CD4-positive, alpha-beta T cell treated with Interleukin-6 for 4 hours (primary cell): Measurements from ENCODE around the gene GNG12.
"Not testable (repeated sequence)": the region's sequence is repeated elsewhere in the genome, so short reads cannot be mapped to it uniquely, and the experiment has no call there.

Experiments used
- DNase-seq: peaks from one replicate; pipeline ENCODE4 v3.0.0-alpha.2; 2020; ENCODE audit warnings: mixed read lengths

GNG12 gene

DNA sequence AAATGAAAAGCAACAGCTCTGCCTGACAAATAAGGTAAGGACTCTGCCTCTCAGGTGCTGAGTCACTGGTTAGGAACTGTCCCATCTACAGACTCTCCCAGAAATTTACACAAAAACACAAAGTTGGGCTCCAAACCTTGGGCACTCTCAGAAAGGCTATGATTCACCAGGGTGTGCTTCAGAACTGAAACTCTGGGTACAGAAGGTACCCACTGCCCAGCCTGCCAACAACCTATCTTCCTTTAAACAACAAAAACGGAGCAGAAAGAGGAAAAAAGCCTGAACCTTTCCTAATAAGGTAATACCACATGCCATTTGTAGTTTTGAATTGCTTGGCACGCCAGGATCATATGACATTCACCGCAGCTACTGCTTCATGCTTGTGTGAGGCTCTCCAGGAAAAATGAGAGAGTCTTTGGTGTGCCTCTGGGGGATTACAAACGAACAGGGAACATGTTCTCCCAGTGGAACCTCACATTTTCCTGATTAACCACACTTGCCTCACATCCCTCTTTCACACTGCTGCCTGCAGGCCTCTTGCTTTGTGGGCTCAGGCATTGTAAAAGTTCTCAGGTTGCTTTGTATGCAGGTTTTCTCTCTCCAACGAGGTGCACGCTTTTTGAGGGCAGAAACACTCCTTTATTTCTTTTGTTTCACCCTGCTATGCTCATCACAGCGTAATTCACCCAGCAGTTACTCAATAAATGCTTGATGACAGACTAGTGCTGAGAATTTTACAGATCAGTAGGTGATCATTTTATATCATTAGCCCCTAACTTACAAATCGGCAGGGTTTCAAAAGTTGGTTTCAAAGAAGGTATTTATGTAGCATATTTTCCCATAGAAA lies 83.2 kb downstream of the GNG12 start:
- no peak for DNase-seq

DNA sequence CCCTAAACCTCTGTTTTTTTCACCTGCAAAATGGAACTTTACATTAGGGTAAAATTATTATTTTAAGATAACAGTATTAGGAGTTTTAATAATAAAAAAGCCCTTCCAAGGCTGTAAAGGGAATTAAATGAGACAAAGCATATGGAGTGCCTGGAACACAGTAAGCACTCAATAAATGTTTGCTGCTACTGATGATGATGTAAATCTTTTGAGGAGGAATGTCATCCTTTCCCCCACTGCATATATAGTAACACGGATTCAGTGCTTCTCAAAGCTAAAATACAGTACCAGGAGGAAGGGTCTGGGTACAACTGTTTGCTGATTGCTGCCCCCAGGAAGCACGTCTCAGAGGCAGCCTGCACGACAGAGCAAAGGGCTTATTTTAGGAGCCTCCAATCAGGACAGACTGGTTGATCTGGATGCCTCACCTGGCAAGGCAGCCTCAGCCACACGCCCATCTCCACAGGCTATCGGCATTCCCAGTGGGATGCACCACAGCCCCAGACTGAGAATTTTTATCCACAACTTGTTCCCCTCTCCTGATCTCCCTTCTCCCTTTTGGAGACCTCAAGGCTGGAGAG lies 83.9 kb downstream of the GNG12 start:
- no peak for DNase-seq

DNA sequence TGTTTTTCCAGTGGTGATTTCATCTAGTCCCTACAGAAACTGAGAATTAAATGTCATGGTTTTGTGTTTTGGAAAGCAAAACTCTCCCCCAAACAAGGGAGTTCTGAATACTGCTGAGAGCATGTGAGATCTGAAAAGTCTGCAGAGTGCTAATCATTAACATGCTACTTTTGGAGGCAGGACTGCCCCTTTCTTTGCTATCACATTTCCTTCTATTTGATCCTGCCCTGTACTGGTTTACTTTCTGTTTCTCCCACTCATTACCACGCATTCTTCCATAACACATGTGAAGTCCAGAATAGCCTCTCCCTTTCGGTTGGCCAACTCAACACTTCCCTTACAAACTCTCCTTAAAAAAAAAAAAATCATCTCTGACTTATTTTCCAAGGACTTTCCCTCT lies 84.6 kb downstream of the GNG12 start:
- no peak for DNase-seq

DNA sequence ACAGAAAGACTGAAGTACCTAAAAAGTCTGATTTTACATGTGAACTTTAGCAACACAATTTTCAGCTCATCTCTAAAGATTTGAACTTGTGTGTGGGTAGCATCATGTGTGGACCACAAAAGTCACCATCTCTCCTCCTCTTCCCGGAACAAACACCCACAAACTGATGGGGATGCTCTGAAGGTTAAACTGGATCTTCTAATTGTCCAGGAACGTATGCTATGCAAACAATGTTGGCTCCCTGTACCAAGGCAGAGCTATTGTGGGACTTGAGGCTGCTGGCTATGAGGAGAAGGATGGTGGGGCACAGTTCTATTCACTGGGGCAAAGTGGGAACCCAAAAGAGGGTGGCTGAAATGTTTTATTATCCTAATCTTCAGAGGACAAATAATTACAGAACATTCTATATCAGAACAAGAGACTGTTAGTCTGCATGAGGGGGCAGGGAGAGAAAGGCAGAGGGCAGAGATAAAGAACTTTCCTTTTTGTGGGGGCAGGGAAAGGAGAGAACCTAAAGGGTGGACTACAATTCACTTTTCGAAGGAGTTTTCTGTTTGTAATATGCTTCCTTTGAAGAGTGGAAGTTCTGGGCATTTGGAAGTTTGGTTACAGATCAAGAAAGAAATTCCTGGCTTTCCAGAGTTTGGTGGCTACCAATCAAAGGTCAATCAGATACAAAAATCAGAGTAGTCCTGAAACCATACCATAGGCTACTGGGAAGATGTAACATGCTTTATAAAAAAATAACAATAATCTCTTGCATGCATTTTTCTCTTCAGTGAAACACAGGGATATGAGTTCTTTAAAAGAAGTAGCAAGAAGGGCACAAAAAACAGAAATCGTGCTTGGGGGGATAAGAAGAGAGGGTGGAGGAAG lies 85.4 kb downstream of the GNG12 start:
- DNase-seq = no peak

DNA sequence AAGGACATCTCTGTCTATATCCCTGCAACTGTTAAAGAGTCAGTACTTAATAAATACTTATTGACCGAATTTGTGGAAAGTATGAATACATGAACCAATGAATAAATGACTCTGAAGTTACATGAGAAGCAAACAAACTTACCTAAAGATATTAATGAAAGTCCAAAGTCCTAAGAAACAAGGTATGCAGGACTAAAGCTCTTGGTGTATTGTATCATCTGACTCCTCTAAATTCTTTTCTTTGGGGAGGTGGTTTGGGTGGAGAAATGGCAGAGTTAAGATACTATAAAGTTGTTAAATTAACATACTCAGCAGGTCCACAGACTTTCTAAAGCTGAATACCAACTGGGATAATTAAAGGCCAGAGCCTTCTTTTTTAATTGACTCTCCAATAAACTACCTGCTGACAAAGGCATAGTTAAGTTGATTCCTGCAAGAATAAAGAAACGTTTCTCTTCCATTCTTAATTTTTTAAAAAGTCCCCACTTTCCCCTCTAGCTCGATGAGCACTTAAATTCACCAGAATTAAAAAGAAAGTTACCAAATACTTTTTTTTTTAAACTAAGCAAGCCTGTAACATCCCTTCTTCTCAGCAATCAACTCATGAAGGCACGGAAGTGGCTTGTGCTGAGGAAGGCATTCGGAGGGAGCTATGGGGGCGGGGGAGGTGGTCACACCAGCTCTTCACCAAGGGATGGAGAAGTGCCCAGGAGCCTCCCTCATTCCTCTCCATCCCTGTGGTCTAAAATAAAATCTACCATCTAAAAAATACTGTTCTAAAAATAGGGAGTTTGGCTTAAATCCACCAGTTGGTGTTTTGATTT lies 87.2 kb downstream of the GNG12 start:
- no peak for DNase-seq

DNA sequence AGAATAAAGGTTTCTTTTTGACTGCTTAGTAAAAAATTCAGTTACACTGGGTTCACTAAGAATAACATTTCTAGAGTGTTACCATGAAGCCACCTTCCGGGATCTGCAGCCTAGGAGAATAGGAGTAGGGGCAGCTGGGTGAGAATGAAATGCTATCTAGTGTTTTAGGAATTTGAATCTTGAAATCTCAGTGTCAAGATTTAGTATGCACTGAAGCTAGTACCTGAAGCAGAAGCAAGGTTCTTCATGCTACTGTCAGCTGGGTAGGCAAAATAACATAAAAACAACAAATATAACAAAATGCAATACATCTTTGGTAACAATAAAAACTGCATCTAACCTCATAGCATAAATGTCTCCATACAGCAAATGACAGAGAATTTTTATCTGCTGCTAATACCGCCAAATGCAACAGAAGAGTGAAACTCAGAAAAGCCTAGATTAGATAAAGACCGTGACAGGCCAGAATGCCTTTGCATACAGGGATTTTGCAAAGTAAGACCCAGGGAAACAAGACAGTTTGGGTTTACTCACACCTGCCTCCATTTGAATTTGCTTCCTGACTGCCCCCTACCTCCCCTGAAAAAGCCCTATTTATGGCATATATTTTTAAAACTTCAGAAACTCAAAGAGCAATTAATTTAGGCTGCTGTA lies 90.1 kb downstream of the GNG12 start:
- DNase-seq = no peak

DNA sequence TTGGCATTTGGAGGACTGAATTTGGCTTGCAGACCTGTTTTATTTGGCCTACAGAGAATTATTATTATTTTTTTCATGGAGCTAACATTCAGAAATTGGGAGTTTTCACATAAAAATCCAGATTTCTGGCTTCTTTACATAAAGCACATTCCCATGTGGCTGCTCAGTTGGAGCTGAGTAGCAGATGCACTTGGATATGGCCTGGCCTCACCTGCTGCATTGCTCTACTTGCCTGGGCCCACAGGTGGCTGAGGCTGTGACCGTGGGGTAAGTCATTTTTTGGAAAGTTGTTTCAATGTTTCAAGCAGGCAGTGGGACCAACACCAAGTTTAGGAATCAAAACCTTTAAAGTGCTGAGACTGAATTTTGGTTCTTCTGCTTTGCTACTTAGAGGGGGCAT lies 91.5 kb downstream of the GNG12 start:
- no peak for DNase-seq

DNA sequence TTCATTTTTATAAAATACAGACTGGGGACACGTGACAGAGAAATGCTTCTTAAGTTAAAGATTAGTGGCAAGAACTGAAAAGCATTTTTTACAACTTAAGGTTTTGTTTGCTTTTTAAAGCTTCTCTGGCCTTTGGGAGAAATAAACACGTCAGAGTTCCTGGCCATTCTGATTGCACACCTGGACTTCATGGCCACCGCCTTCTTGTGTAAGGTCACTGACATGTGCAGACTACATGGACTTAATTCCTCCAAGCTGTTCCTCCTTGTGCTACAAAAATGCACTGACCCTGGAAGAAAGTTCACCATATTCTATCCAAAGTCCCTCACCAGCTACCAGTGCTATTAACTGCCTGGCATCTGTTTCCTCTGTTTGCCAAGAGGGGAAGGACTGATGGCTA lies 92.1 kb downstream of the GNG12 start:
- DNase-seq = no peak

DNA sequence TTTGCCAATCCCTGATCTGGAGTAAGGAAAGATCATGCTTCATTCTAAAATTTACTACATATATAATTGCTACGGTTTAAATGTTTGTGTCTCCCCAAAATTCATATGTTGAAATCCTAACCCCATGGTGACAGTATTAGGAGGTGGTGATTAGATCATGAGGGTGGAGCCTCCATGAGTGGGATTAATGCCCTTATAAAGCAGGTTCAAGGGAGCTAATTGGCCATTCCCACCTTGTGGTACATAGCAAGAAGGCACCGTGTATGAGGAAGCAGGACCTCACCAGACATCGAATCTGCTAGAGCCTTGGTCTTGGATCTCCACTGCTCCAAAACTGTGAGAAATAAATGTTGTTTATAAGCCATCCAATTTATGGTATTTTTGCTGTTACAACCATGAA lies 92.7 kb downstream of the GNG12 start:
- DNase-seq = no peak

DNA sequence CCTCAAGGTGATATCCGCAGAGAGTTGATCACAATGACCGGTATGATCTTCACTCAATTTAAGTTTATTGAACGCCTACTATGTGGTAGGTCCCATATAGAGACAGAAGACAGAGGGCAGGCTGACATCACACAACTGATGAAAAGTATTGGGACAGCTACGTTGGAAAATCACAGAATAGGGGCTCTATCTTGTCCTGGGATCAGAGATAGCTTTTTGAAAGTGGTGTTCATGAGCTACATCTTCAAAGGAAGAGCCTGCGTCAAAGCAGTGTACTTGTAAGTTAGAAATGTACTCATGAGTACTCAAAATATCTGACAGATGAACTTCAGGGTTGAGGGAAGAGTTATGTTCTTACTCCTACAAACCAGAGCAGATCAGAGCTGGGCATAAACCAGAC lies 93.9 kb downstream of the GNG12 start:
- DNase-seq = no peak

DNA sequence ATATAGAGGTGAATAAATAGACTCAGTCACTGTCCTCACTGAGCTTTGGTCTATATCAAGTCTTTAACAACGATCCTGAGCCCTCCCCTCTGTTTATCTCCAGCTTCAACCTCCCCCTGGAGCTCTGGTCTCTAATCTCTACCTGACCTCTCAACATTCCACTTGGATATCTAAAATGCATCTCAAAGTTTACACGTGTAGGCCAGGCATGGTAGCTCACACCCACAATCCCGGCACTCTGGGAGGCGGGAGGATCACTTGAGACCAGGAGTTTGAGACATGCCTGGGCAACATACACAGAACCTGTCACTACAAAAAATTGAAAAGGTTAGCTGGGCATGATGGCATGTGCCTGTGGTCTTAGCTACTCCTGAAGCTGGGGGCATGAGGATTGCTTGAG lies 94.9 kb downstream of the GNG12 start:
- no peak for DNase-seq

DNA sequence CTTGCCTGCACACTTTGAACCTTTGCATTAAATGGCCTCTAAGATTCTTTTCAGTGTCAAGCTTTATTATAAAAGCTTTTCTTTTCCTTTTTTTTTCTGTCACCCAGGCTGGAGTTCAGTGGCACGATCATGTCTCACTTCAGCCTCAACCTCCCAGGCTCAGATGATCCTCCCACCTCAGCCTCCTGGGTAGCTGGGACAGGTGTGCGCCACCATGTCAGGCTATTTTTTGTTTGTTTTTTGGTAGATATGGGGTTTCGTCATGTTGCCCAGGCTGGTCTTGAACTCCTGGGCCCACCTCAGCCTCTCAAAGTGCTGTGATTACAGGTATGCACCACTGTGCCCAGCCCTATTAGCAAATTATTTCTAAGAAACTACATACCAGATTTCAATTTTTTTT lies 95.4 kb downstream of the GNG12 start:
- DNase-seq = no peak

DNA sequence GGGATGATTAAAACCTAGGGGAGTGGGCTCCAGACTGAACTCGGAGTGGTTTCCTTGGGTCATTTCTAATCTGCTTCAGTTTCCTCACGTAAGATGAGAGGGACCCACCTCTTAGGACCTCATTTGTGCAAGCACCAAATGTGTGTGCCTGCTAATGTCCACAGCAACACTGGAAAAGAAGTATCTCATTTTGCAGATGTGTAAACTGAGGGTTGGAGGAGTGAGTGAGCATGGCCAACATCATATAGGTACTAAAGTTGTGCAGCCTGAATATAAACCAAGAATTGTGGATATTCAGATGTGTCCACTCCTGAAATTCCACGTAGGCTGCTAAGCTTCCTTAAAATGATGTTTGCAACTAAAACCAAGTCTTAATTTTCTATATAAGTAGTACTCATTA lies 96.5 kb downstream of the GNG12 start:
- DNase-seq = no peak

DNA sequence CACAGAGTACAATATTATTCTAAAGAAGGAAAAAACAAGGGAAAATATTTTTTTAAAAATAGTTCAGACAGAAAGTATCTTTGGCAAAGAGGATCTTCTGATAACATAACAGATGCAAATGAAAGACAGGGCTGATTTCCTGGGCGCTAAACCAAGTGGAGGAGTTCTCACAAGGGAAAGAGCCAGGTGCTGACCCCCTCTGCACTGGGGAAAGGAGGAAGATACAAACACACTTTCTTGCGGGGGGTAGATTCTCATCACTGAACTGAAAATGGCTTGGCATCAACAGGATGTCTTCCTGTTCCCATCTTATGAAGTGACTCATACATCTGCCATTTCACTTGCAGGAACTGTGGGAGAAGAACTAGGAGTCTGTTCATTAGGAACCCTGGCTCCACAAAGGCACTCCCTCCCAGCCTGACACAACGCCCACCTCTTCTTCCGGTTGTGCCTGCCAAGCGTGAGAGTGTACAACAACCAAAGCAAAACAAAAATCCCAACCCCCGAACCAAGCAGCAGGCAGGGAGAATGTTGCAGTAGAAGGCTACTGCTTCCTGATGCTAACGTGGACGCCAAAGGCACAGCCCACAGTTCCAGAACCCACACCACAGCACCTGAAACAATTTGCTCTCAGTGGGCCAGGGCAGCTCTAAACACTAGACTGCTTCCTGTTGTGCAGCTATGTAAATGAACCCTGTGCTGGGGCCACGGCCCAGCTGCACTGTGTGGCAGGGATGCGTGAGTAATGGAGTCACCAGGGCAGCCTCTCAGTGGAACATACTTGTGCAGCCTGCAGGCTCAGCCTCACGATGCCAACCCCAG lies 97.2 kb downstream of the GNG12 start:
- DNase-seq = peak; percentile 57

DNA sequence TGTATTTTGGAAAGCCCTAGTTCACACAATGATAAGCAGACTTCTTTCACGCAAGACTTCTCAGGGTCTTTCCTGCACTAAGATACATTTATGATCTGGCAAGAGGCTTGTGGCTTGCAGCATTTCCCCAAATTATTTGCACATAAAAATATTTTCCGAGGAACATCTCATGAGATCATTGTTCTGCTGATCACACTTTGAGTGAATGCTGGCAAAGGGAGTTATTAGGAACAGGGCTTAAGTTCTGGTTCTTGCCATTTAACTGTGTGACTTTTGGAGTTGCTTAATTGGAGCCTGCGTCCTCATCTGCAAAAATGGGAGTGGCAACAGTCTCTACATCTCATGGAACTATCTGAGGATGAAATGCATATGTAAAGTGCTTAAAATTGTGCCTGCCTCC lies 98.1 kb downstream of the GNG12 start:
- DNase-seq = no peak

DNA sequence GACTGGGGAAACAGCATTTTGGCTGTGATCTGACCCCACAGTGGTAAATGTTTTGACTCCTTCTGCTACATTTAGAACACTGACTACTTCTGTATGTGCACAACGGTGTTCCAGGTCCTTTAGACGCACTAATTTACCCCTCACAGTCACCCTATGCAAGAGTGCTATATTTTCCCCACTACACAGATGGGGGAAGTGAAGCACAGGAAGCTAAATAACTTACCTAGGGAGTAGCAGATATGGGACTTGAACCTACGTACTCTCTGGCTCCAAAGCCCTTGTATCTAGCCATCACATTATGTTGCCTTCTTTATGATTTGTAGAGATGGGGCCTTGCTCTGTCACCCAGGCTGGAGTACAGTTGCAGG lies 99.0 kb downstream of the GNG12 start:
- no peak for DNase-seq

DNA sequence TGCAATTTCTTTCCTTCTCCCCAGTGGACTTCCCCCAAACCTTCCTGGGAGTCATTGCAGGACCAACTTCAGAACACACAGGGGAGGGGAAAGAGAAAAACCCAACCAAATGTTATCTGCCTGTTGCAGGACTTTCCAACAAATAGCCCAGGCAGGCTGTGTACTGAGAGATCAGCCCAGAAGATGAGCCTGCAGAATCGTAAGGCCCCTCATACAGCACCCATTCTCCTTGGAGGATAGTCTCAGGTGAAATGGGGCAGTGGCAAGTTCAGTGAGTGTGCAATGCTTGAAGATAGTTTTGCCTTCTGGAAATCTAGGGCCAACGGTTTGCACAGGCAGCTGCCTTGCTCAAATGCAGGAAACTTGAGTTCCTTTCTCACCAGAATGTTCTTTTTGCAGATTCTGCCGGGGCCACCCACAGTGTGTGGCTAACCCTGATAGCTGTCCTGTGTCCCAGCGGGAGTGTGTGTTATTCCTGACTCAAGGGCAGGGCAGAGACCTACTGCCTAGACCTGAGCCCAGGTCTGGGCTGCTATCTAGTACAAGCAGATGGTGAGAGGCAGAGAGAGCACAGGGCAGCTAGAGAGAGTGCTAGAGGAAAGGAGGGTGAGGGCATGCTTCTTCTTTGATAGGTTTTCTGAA lies 99.5 kb downstream of the GNG12 start:
- no peak for DNase-seq

DNA sequence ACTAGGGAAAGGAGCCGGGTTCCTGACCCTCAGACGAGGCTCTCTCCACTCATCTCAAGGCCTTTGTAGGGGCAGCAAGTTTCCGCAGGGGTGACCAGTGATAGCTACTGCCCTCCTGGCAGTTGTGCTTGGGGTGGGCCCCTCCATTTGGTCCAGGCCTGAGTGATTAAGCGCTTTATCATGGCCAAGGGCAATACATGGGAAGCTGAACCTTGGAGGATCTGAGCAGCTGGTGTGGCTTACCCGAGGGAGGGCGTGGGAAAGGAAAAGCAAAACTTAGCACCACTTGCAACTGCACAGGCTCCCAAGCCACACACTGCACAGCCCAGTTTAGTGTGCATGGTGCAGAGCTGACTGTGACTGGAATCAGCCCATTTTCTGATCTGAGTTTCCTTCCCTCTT lies 100.5 kb downstream of the GNG12 start:
- no peak for DNase-seq

DNA sequence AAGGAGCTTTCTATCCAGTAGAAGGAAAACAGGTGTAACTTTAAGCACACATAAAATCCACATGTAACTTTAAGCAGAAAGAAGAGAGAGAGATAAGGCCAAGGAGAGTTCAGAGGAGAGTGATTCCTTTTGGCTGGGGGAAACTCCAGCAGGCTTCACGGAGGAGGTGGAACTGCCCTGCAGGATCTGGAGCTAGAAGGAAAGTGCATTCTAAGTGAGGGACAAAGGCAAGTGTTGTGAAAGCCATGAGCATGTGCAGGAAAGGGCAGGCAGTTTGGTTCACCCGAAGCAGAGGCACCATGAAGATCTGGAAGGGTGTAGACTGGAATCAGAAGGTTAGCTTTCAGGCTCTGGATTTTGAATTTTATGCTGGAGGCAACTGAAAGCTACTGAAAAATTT lies 101.9 kb downstream of the GNG12 start:
- no peak for DNase-seq

DNA sequence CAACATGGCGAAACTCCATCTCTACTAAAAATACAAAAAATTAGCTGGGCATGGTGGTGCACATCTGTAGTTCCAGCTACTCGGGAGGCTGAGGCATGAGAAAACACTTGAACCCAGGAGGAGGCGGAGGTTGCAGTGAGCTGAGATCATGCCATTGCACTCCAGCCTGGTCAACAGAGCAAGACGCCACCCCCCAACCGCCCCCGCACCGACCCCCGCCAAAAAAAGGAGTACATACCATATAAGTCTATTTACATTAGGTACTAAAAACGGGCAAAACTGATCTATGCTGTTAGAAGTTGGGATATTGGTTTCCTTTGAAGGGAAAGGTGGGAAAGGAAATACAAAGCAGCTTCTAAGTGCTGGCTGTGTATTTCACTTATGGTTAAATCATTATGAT lies 103.0 kb downstream of the GNG12 start:
- DNase-seq = not testable (repeated sequence)

DNA sequence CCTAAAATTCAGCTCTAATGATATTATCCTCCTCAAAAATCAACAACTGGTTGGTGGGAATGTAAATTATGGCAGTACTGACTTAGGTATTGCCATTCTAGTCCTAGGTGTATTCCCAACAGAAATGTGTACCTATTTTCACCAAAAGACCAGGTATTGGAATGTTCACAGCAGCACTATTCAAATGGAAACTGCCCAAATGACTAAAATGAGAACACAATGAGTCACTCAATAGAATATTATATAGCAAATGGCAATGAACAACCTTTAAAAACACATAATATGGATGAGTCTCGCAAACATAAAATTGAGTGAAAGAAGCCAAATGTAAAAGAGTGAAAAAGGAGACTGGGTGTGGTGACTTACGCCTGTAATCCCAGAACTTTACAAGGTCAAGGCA lies 103.4 kb downstream of the GNG12 start:
- DNase-seq = no peak
